Sigmoid colon (tissue), 7 donors: ENCODE data around the gene GLIPR1L2. TPM values are rescaled to one million over a fixed set of nuclear protein-coding genes. Genes with fewer than 3 reads are reported as not detected.

ENCODE experiments used
- DNase-seq: peaks from one replicate; pipeline ENCODE4 v3.0.0-alpha.2; 2019
- H3K27ac ChIP-seq, 4 donors: fragments of 200-600 bp; sonication (generic); one replicate each; pipeline ENCODE4 v1.5.1; 2016 to 2019; ENCODE audit warnings: mild to moderate bottlenecking in 1 of 4
- H3K27me3 ChIP-seq, 3 donors: fragments of 200-600 bp; sonication (generic); one replicate each; pipeline ENCODE4 v1.5.1; 2019; ENCODE audit warnings: mild to moderate bottlenecking in 1 of 3
- H3K36me3 ChIP-seq, 4 donors: fragments of 200-600 bp; sonication (generic); one replicate each; pipeline ENCODE4 v1.5.1; 2016 to 2019
- H3K4me1 ChIP-seq, 4 donors: fragments of 200-600 bp; sonication (generic); one replicate each; pipeline ENCODE4 v1.5.1; 2017 to 2019
- H3K4me3 ChIP-seq, 4 donors: fragments of 200-600 bp; sonication (generic); one replicate each; pipeline ENCODE4 v1.5.1; 2017 to 2019; ENCODE audit warnings: mild to moderate bottlenecking in 2 of 4, moderate library complexity in 1 of 4
- H3K9me3 ChIP-seq, 4 donors: fragments of 200-600 bp in 3 of 4; sonication (generic) in 3 of 4; one replicate each; pipeline versions ENCODE4 v1.5.1 to v1.6.1; 2013 to 2019
- EP300 ChIP-seq, 4 donors: sonication (generic); formaldehyde crosslinking; IDR thresholded peaks; one replicate each; pipeline ENCODE4 v1.6.1; 2017; ENCODE audit warnings: antibody characterized with exemption in 4 of 4
- POLR2A ChIP-seq, 2 donors: fragments of 450-650 bp; IDR thresholded peaks; one replicate each; pipeline ENCODE4 v1.6.1; 2016; ENCODE audit warnings: antibody characterized with exemption in 2 of 2, mild to moderate bottlenecking in 2 of 2, moderate library complexity in 2 of 2
- POLR2AphosphoS5 ChIP-seq, 4 donors: sonication (generic); formaldehyde crosslinking; IDR thresholded peaks; one replicate each; pipeline ENCODE4 v1.6.1; 2017; ENCODE audit warnings: antibody characterized with exemption in 4 of 4
- WGBS, 2 donors: extraction: QIAGEN DNeasy Blood & Tissue Kit; methylation state at CpG; one replicate each; pipeline ENCODE4 v1.1.7; 2013; 5-methylcytosine and 5-hydroxymethylcytosine counted together
- intact Hi-C: fragments of 100-400 bp; cut with DNase I; formaldehyde crosslinking; loops from one replicate; pipeline ENCODE4 v1.15.1; 2023
- polyA plus RNA-seq, 3 donors: library from polyadenylated mRNA; stranded (reverse); fragments of 200-250 nt; gene quantifications; one replicate each; pipeline ENCODE4 v1.2.3, GENCODE V29; 2013
- total RNA-seq, 4 donors: library from RNA; depleted of rRNA; stranded (reverse); fragments of >200 nt; gene quantifications; one replicate each; pipeline ENCODE4 v1.1.0, GENCODE V29; 2016
- TF ChIP-seq, protein P1 (sequence below), 4 experiments: fragments of 450-650 bp in 3 of 4; fragments of 200-600 bp in 1 of 4; IDR thresholded peaks; one replicate each; pipeline ENCODE4 v1.5.1; 2016 to 2019; ENCODE audit warnings: antibody characterized with exemption in 4 of 4, mild to moderate bottlenecking in 3 of 4, moderate library complexity in 2 of 4
- donor health status: healthy with polysubstance abuse.
- donor health status: Bipolar disorder and iron deficiency.
- donor health status: healthy.

Gene GLIPR1L2
- total and polyA plus RNA-seq, 7 donors: 0.47 to 3.0 (median 1.1) TPM; not detected in 3

DNA sequence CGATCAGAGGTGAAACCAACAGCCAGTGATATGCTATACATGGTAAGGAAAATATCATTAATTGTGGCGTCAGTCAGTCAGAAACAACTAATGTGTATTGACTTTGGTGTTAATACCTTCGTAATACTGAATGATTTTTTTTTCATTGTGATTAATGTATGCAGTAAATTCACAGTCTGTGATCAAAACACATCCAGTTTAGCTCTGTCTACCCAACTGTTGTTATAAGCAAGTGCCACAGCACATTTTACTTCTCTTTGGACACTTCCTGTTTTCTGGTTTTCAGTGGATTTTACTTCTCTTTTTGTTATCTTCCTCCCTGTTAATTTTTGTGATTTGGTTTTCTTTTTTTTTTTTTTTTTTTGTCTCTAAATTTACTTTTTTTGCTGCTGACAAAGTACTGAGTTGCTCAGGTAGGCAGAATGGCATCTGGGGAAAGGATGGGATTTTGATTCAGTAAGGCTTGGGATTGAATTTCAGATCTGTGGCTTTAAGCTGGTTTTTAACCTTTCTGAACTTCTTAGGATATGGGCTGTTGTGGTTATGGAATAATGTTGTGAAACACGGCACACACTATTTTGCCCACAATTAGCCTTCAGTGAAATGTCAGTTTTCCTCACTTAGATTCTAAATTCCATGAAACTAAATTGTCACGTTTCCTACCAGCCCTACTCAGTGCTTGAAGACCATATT is 90.3 kb downstream of the GLIPR1L2 start:
- TF ChIP-seq POLR2A (IDR thresholded peaks at IDR 0.05): no peak
- Histone ChIP-seq H3K4me3 (peak overlapping the region; percentile 25 to 56 (median 44)), H3K9me3 (no peaks in the 10 kb centered on the region), H3K36me3 (no peaks in the 10 kb centered on the region), H3K27me3 (no peaks in the 10 kb centered on the region), H3K4me1 (peaks cover 0 to 51% (median 41%) of the 10 kb centered on the region in 4 donors), H3K27ac (peak overlapping the region; percentile 74 to 87 (median 76))
- intact Hi-C loops: no loop called here
- no peak for DNase-seq
- 32 to 59% methylated on average over 5 of the region's 5 CpGs for WGBS, 2 donors

DNA sequence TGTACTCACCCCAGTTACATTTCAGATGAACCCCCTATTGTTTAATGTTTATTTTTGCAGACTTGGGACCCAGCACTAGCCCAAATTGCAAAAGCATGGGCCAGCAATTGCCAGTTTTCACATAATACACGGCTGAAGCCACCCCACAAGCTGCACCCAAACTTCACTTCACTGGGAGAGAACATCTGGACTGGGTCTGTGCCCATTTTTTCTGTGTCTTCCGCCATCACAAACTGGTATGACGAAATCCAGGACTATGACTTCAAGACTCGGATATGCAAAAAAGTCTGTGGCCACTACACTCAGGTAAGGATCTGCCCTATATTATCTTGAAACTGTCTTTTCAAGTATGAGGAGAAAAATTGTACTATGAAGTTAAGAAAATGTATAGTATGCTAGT is 90.9 kb downstream of the GLIPR1L2 start:
- intact Hi-C loops: no loop called here
- peak overlapping the region; percentile 25 to 56 (median 44) for H3K4me3 ChIP-seq
- no peaks in the 10 kb centered on the region for H3K9me3 ChIP-seq
- peak overlapping the region; percentile 74 to 87 (median 76) for H3K27ac ChIP-seq
- no peaks in the 10 kb centered on the region for H3K36me3 ChIP-seq
- WGBS, 2 donors: 60 to 77% methylated on average over 4 of the region's 4 CpGs
- H3K27me3 ChIP-seq: no peaks in the 10 kb centered on the region
- DNase-seq: no peak
- TF ChIP-seq POLR2AphosphoS5 (IDR thresholded peaks at IDR 0.05): no peak
- TF ChIP-seq EP300 (IDR thresholded peaks at IDR 0.05): no peak
- TF ChIP-seq POLR2A (IDR thresholded peaks at IDR 0.05): no peak
- TF ChIP-seq, protein P1, sequence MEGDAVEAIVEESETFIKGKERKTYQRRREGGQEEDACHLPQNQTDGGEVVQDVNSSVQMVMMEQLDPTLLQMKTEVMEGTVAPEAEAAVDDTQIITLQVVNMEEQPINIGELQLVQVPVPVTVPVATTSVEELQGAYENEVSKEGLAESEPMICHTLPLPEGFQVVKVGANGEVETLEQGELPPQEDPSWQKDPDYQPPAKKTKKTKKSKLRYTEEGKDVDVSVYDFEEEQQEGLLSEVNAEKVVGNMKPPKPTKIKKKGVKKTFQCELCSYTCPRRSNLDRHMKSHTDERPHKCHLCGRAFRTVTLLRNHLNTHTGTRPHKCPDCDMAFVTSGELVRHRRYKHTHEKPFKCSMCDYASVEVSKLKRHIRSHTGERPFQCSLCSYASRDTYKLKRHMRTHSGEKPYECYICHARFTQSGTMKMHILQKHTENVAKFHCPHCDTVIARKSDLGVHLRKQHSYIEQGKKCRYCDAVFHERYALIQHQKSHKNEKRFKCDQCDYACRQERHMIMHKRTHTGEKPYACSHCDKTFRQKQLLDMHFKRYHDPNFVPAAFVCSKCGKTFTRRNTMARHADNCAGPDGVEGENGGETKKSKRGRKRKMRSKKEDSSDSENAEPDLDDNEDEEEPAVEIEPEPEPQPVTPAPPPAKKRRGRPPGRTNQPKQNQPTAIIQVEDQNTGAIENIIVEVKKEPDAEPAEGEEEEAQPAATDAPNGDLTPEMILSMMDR (IDR thresholded peaks at IDR 0.05): no peak
- peaks cover 0 to 57% (median 44%) of the 10 kb centered on the region in 4 donors for H3K4me1 ChIP-seq

Other genes with a start within 250 kb of the GLIPR1L2 start
- 1 to 10 TPM in 1 of 4 donors, under 1 TPM in 3; under 0.01 to 1.1 (median 0.56) TPM for gene KCNC2, start 181.2 kb upstream of the GLIPR1L2 start, total RNA-seq
- gene KCNC2, start 181.2 kb upstream of the GLIPR1L2 start, polyA plus RNA-seq: under 1 TPM in 1 of 3 donors, not detected in 2; 0.07 TPM
- 10 to 100 TPM in 2 of 4 donors, 1 to 10 TPM in 2; 7.7 to 17.8 (median 10.5) TPM for gene CAPS2, start 60.8 kb upstream of the GLIPR1L2 start, total RNA-seq
- gene CAPS2, start 60.8 kb upstream of the GLIPR1L2 start, polyA plus RNA-seq: 1 to 10 TPM; 1.1 to 3.6 (median 1.4) TPM
- not detected for gene GLIPR1L1, start 56.4 kb upstream of the GLIPR1L2 start, total RNA-seq
- gene GLIPR1L1, start 56.4 kb upstream of the GLIPR1L2 start, polyA plus RNA-seq: not detected
- gene GLIPR1, start 89.7 kb downstream of the GLIPR1L2 start, total RNA-seq: 10 to 100 TPM; 14.6 to 20.9 (median 17.4) TPM
- 10 to 100 TPM in 1 of 3 donors, 1 to 10 TPM in 2; 4.8 to 12.2 (median 6.2) TPM for gene GLIPR1, start 89.7 kb downstream of the GLIPR1L2 start, polyA plus RNA-seq
- gene KRR1, start 120.5 kb downstream of the GLIPR1L2 start, total RNA-seq: 10 to 100 TPM; 12.7 to 40.0 (median 29.5) TPM
- 10 to 100 TPM in 2 of 3 donors, 1 to 10 TPM in 1; 9.7 to 20.3 (median 10.8) TPM for gene KRR1, start 120.5 kb downstream of the GLIPR1L2 start, polyA plus RNA-seq